GM21529 (cell line): ENCODE results near the gene DNAJC10.

Experiments used
- ATAC-seq: cut with Tn5 transposase; IDR thresholded peaks from one replicate; pipeline ENCODE4 v1.9.1; 2021; ENCODE audit not compliant: unreplicated experiment

The DNAJC10 gene

DNA sequence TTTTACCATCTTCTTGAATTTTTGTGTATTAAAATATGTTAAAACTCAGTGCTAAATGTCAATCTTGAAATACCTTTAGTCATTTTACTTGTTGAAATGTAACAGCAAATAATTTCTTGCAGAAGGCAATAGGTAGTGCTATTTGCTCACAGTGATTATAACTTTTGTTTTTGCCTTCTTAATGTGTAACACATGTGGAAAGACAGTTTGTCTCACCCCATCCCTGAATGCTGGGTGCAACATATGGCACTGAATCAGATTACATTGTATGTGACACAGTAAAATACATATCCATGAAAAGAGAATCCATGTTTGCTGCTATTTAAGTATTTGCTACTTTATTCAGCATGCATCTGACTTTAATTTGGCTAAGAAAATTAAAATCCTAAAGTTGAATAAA, 115.0 kb downstream of the DNAJC10 start:
- ATAC-seq = no peak

DNA sequence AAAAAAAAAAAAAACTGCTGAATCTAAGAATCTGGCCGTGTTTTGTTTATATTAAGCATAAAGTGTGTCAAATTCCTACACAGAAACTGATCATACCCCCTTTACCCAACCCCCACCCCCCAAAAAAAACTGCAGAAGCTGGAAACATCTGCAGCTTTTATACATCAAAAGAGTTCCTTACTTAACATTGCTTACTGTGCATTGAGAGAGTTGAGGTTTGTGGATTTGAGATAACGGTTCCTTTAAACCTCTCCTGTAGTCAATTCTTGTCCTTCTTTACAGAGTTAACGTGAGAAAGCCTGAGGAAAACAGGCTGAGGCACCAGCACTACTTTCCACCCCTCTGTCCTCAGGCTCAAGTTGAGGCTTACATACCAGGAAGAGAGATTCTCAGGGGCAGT, 115.9 kb downstream of the DNAJC10 start:
- ATAC-seq = no peak

DNA sequence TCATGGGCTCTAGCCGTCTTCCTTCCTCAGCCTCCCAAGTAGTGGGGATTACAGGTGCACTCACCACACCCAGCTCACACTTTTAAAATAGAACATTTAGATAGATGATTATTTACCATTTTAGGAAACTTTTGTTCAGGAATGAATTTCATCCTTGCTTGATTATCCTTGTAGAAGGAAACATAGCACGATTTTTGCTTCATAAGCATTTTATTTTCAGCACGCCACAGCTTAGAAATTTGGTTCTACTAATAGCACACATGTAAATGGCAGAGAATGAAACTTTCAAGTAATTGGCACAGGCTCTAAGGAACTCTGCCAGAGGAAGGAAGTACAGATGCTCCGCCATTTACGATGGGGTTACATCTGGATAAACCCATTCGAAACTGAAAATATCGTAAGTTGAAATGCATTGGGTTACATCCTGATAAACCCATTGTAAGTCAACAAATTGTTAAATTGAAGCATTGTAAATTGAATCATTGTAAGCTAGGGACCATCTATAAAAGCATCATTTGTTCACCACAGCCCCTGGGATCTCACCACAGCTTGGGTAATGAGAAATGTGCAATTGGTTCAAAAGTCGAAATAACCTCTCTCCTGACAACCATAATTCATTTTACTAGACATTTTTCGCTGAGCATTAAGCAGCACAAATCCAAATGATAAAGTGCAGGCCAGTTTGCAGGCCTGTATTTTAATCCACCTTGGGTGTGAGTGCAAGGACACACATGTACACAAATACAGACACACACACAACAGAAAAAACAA, 117.2 kb downstream of the DNAJC10 start:
- no peak for ATAC-seq

- ATAC-seq = no peak
Measured at GRCh38 chr2:182834293-182834692, 118.2 kb downstream of the DNAJC10 start.

GRCh38 chr2:182836451-182836850, 120.4 kb downstream of the DNAJC10 start:
- no peak for ATAC-seq
